Colonic mucosa (tissue), 4 donors: ENCODE measurements around the gene FUT8. TPM values are rescaled to one million over a fixed set of nuclear protein-coding genes. Genes with fewer than 3 reads are reported as not detected.

ENCODE experiments used
- DNase-seq: peaks from one replicate; pipeline ENCODE4 v3.0.0-alpha.2; 2020
- H3K27ac ChIP-seq: fragments of 200-600 bp; one replicate; pipeline ENCODE4 v1.8.0; 2021
- H3K27me3 ChIP-seq: fragments of 200-600 bp; one replicate; pipeline ENCODE4 v1.8.0; 2021
- H3K36me3 ChIP-seq: fragments of 200-600 bp; one replicate; pipeline ENCODE4 v1.8.0; 2021
- H3K4me1 ChIP-seq: fragments of 200-600 bp; one replicate; pipeline ENCODE4 v1.8.0; 2021; ENCODE audit warnings: mild to moderate bottlenecking
- H3K4me3 ChIP-seq: fragments of 200-600 bp; one replicate; pipeline ENCODE4 v1.8.0; 2021
- H3K9ac ChIP-seq, 2 donors: one replicate each; pipeline ENCODE4 v1.7.0; 2013; ENCODE audit warnings: control low read depth in 2 of 2, low read depth in 2 of 2, low read length in 2 of 2
- H3K9me3 ChIP-seq: fragments of 200-600 bp; one replicate; pipeline ENCODE4 v1.8.0; 2021
- CTCF ChIP-seq: fragments of 200-600 bp; IDR thresholded peaks from one replicate; pipeline ENCODE4 v1.8.0; 2022; ENCODE audit warnings: antibody characterized with exemption, mild to moderate bottlenecking
- intact Hi-C: fragments of 100-400 bp; cut with DNase I; formaldehyde crosslinking; loops from one replicate; pipeline ENCODE4 v1.14.1; 2022
- microRNA-seq: library from miRNA; unstranded; fragments of <30 nt; microRNA quantifications from one replicate; pipeline ENCODE4, GENCODE V29; 2019
- total RNA-seq, 2 donors: library from RNA; stranded (reverse); fragmentation: NEBNext Ultra II Directional in 1 of 2; extraction: Animal tissue kit (Norgen Biotek cat#: 25700) in 1 of 2; gene quantifications; one replicate each; pipeline ENCODE4 v1.2.1, GENCODE V29; 2021
- donor health status: healthy.
- donor health status: DM: no; HTN: no; CAD: no.
- donor health status: DM: no; HTN: no; CAD: no.

The FUT8 gene
- total RNA-seq, 2 donors from 2014 or later, result 28.8 to 37.2 TPM

- H3K36me3 ChIP-seq, result no peaks in the 10 kb centered on the region
- H3K4me1 ChIP-seq, result no peaks in the 10 kb centered on the region
- intact Hi-C loops, result no loop called here
- no peaks in the 10 kb centered on the region for H3K9me3 ChIP-seq
- H3K9ac ChIP-seq, result no peak overlapping the region
- no peak for TF ChIP-seq CTCF
- no peaks in the 10 kb centered on the region for H3K27me3 ChIP-seq
- no peak overlapping the region for H3K4me3 ChIP-seq
- no peak for DNase-seq
- H3K27ac ChIP-seq, result no peak overlapping the region
Measured at GRCh38 chr14:65792208-65792905, 379.8 kb downstream of the FUT8 start.

Small RNAs within 50 kb of the gene (microRNA-seq; reads per million reads assigned to microRNA genes)
- gene MIR625, result 4.4 reads per million
